ENCODE results near the gene ABHD2. TPM values are rescaled to one million over a fixed set of nuclear protein-coding genes. Genes with fewer than 3 reads are reported as not detected.
A peak's percentile ranks its signal among the peaks of the same experiment; 100 is the strongest.

Gene ABHD2
- total RNA-seq, 6 donors from 2014 or later: 84.1 to 230 (median 174) TPM

- Histone ChIP-seq H3K4me3 (no peak overlapping the region), H3K27ac (peak overlapping the region; percentile 78 to 84 (median 82)), H3K27me3 (no peaks in the 10 kb centered on the region), H3K36me3 (peaks cover 0 to 42% (median 5%) of the 10 kb centered on the region in 4 donors), H3K9me3 (no peaks in the 10 kb centered on the region), H3K4me1 (peaks cover 20 to 56% (median 43%) of the 10 kb centered on the region in 4 donors)
- ATAC-seq (ENCODE audit: low FRiP score in 2 of 2) (peak in 1 of 2 donors; percentile 49), DNase-seq (no peak)
- TF ChIP-seq POLR2A (IDR thresholded peaks at IDR 0.05) (no peak), POLR2AphosphoS5 (IDR thresholded peaks at IDR 0.05) (no peak), EP300 (IDR thresholded peaks at IDR 0.05) (no peak), CTCF (IDR thresholded peaks at IDR 0.05) (no peak)
- WGBS, 2 donors: 80 to 90% methylated on average over 6 of the region's 6 CpGs
Observed at GRCh38 chr15:89128320-89129122, 40.3 kb downstream of the ABHD2 start.

- Histone ChIP-seq H3K27me3 (no peaks in the 10 kb centered on the region), H3K4me1 (peaks cover 23 to 58% (median 43%) of the 10 kb centered on the region in 4 donors), H3K27ac (peak overlapping the region; percentile 78 to 84 (median 82)), H3K36me3 (peaks cover 0 to 37% (median 5%) of the 10 kb centered on the region in 4 donors), H3K4me3 (no peak overlapping the region), H3K9me3 (no peaks in the 10 kb centered on the region)
- ATAC-seq (ENCODE audit: low FRiP score in 2 of 2) (peak in 1 of 2 donors; percentile 47), DNase-seq (peak; percentile 55 to 67)
- TF ChIP-seq POLR2AphosphoS5 (IDR thresholded peaks at IDR 0.05): no peak
- TF ChIP-seq EP300 (IDR thresholded peaks at IDR 0.05): no peak
- TF ChIP-seq CTCF (IDR thresholded peaks at IDR 0.05): peak in 5 of 6 experiments; percentile 52 to 57 (median 54)
- no peak for TF ChIP-seq POLR2A (IDR thresholded peaks at IDR 0.05)
- 53 to 56% methylated on average over 3 of the region's 3 CpGs for WGBS, 2 donors
Observed at GRCh38 chr15:89129123-89129815, 41.0 kb downstream of the ABHD2 start.

DNA sequence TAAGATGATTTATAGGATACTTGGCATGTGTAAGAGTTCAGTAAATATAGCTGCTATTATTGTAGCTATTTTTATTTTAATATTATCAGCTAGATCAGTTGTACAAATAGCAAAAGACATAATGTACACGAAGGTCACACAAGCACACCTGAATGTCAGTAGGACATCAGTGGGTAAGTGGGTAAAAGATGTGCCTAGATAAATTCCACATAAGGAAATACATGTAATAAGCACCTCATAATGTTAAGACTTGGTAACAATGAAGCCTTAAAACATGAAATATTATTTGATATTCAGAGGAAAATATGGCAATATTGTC, 41.5 kb downstream of the ABHD2 start:
- WGBS, 2 donors: 43 to 44% methylated on average over 1 of the region's 1 CpG
- peak overlapping the region; percentile 78 to 84 (median 82) for H3K27ac ChIP-seq
- H3K36me3 ChIP-seq: peaks cover 0 to 37% (median 5%) of the 10 kb centered on the region in 4 donors
- H3K4me3 ChIP-seq: no peak overlapping the region
- H3K9me3 ChIP-seq: no peaks in the 10 kb centered on the region
- H3K27me3 ChIP-seq: no peaks in the 10 kb centered on the region
- no peak for DNase-seq
- TF ChIP-seq CTCF (IDR thresholded peaks at IDR 0.05) (no peak), POLR2A (IDR thresholded peaks at IDR 0.05) (no peak), POLR2AphosphoS5 (IDR thresholded peaks at IDR 0.05) (no peak), EP300 (IDR thresholded peaks at IDR 0.05) (no peak)
- H3K4me1 ChIP-seq: peaks cover 25 to 58% (median 43%) of the 10 kb centered on the region in 4 donors
- ATAC-seq (ENCODE audit: low FRiP score in 2 of 2): no peak

DNA sequence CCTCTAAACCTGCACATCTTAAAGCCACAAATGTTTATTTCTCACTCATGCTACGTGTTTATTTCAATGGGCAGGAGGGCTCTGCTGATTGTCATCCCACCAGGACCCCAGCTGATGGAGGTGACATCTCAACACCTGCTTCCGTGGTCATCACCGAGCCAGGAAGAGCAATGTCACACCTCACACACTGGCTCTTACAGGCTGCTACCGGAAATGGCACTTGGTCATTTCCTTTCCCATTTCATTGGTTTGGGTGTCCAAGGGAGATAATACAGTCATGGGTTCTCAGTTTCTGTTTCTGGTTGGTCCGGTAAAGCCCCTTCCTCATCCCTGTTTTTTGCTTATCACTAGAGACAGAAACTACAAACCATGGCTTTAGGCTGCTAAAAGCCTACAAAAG, 41.9 kb downstream of the ABHD2 start:
- Histone ChIP-seq H3K36me3 (peaks cover 0 to 36% (median 5%) of the 10 kb centered on the region in 4 donors), H3K9me3 (no peaks in the 10 kb centered on the region), H3K27me3 (no peaks in the 10 kb centered on the region), H3K4me3 (no peak overlapping the region), H3K27ac (peak overlapping the region; percentile 78 to 87 (median 82)), H3K4me1 (peaks cover 25 to 58% (median 42%) of the 10 kb centered on the region in 4 donors)
- DNase-seq: peak in 1 of 2 donors; percentile 48
- TF ChIP-seq POLR2A (IDR thresholded peaks at IDR 0.05): no peak
- peak; percentile 57 to 58 for TF ChIP-seq POLR2AphosphoS5 (IDR thresholded peaks at IDR 0.05)
- no peak for ATAC-seq (ENCODE audit: low FRiP score in 2 of 2)
- WGBS, 2 donors: 58 to 70% methylated on average over 5 of the region's 5 CpGs

GRCh38 chr15:89131731-89132130, 43.5 kb downstream of the ABHD2 start:
- H3K4me3 ChIP-seq: no peak overlapping the region
- 80 to 83% methylated on average over 3 of the region's 3 CpGs for WGBS, 2 donors
- H3K9me3 ChIP-seq: no peaks in the 10 kb centered on the region
- peak overlapping the region; percentile 78 to 87 (median 82) for H3K27ac ChIP-seq
- H3K36me3 ChIP-seq: peaks cover 0 to 21% (median 7%) of the 10 kb centered on the region in 4 donors
- no peaks in the 10 kb centered on the region for H3K27me3 ChIP-seq
- H3K4me1 ChIP-seq: peaks cover 39 to 51% (median 49%) of the 10 kb centered on the region in 4 donors
- DNase-seq (no peak), ATAC-seq (ENCODE audit: low FRiP score in 2 of 2) (no peak)
- TF ChIP-seq POLR2AphosphoS5 (IDR thresholded peaks at IDR 0.05): no peak
- TF ChIP-seq EP300 (IDR thresholded peaks at IDR 0.05): no peak
- TF ChIP-seq CTCF (IDR thresholded peaks at IDR 0.05): no peak
- TF ChIP-seq POLR2A (IDR thresholded peaks at IDR 0.05): no peak

All from upper lobe of left lung (tissue), 6 donors.